Spleen (tissue), 7 donors: ENCODE results near the gene CCDC152.

Experiments
- POLR2A ChIP-seq, 3 donors: fragments of 450-650 bp; IDR thresholded peaks; one replicate each; pipeline ENCODE4 v1.5.1; 2017; ENCODE audit warnings: antibody characterized with exemption in 3 of 3, mild to moderate bottlenecking in 1 of 3
- POLR2AphosphoS5 ChIP-seq, 3 donors: sonication (generic); formaldehyde crosslinking; IDR thresholded peaks; one replicate each; pipeline ENCODE4 v1.5.1; 2017; ENCODE audit warnings: antibody characterized with exemption in 3 of 3
- TF ChIP-seq, protein P1 (sequence below), 11 experiments: fragments of 200-600 bp in 7 of 11; fragments of 450-650 bp in 4 of 11; sonication (generic) in 4 of 11; IDR thresholded peaks in 8 of 11; conservative IDR thresholded peaks in 3 of 11; 1 replicate in 7 of 11; 2 replicates in 4 of 11; pipeline versions ENCODE4 v1.4.0 to v1.8.0; 2016 to 2021; ENCODE audit warnings: antibody characterized with exemption in 11 of 11, inconsistent platforms in 4 of 11, mild to moderate bottlenecking in 1 of 11
- donor health status: DM: no; HTN: no; CAD: no; lungs with moderate emphysema.
- donor health status: DM: no; HTN: no; CAD: no.
- donor health status: DM: no; HTN: no; CAD: no.

DNA sequence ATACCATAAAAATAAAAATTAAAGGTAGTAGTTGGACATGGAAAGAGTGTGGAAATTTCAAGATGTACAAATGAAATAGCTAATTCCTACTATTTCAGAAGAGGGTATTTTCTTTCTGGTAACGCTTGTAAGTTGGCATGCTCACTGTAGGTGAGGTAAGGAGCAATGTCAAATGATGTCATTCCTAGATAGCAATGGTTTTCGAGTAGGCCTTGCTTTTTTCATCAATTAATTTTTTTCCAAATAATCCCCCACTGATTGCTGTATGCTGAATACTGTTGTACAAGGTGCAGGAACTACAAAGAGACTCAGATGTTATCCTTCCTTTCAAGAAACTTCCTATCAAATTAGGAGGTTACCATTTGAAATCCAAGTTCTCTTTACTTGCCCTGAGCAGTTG, 56.0 kb downstream of the CCDC152 start:
- TF ChIP-seq POLR2AphosphoS5 (IDR thresholded peaks at IDR 0.05) (no peak), POLR2A (IDR thresholded peaks at IDR 0.05) (no peak)
- TF ChIP-seq, protein P1, sequence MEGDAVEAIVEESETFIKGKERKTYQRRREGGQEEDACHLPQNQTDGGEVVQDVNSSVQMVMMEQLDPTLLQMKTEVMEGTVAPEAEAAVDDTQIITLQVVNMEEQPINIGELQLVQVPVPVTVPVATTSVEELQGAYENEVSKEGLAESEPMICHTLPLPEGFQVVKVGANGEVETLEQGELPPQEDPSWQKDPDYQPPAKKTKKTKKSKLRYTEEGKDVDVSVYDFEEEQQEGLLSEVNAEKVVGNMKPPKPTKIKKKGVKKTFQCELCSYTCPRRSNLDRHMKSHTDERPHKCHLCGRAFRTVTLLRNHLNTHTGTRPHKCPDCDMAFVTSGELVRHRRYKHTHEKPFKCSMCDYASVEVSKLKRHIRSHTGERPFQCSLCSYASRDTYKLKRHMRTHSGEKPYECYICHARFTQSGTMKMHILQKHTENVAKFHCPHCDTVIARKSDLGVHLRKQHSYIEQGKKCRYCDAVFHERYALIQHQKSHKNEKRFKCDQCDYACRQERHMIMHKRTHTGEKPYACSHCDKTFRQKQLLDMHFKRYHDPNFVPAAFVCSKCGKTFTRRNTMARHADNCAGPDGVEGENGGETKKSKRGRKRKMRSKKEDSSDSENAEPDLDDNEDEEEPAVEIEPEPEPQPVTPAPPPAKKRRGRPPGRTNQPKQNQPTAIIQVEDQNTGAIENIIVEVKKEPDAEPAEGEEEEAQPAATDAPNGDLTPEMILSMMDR (IDR thresholded peaks at IDR 0.05 in 8 of 11, conservative IDR thresholded peaks at IDR 0.05 in 3 of 11), result no peak
